HG03432 (cell line): Measurements from ENCODE around the gene ABCC5.
"Not testable (repeated sequence)": the region's sequence is repeated elsewhere in the genome, so short reads cannot be mapped to it uniquely, and the experiment has no call there.

Experiments used
- ATAC-seq: cut with Tn5 transposase; IDR thresholded peaks from one replicate; pipeline ENCODE4 v1.9.1; 2021; ENCODE audit warnings: mild to moderate bottlenecking, moderate library complexity; ENCODE audit not compliant: unreplicated experiment

Gene ABCC5

DNA sequence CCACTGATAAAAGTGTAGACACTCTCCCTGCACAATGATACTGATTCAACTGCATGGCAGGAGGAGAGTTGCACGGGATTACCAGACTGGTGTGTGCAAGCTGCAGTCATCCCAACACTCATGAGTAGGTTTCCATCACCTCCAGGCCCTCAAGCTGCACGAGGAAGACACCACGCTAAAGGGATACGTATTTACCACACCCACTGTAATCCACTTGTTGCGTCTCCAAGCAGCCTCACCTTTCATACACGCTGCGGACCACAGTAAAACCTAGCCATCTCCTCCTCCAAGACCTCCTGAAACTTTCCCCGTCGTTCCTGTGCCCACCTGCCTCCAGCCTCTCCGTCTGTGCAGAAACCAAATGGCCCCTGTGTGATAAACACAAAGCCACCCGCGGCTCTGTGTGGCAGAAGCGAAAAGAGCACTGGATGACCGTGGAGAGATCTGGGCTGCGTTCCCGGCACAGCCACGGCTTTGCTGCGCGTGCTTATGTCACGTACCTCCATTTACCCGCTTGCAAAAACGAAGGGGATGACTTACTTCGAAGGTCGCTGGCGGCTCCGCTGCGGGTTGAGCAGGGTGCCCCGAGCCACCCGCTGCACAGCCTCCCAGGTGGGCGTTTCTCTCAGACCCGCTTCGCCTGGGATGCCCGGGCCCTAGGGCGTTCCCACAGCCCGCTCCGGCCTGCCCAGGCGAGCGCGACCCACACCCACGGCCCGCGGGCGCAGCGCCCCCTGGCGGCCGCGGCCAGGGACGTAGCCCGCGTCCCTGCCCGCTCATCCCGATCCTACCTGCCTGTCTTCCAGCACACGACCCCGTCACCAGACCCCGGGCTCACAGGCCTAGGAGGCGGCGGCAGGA is 643 bp downstream of the ABCC5 start:
- ATAC-seq, result peak; percentile 83

DNA sequence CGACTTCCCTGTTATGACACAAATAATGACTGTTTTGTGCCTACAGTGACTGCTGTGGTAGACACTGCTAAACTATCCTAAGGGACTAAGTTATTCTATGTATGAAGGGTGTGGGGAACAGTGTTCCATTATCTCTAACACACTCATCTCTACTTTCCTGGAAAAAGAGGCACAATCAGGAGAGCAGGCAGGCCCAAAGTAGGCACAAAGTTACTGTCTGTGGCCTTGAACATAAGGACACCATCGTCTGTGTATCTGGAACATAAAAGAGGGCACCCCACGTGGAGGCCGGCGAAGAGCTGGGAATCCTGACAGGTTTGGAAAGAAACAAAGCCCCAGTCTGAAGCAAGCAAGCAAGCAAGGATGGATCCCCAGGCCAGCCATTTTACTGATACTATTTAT is 1.5 kb downstream of the ABCC5 start:
- ATAC-seq, result no peak

- ATAC-seq, result no peak
Measured at GRCh38 chr3:184015381-184016019, 2.2 kb downstream of the ABCC5 start.

DNA sequence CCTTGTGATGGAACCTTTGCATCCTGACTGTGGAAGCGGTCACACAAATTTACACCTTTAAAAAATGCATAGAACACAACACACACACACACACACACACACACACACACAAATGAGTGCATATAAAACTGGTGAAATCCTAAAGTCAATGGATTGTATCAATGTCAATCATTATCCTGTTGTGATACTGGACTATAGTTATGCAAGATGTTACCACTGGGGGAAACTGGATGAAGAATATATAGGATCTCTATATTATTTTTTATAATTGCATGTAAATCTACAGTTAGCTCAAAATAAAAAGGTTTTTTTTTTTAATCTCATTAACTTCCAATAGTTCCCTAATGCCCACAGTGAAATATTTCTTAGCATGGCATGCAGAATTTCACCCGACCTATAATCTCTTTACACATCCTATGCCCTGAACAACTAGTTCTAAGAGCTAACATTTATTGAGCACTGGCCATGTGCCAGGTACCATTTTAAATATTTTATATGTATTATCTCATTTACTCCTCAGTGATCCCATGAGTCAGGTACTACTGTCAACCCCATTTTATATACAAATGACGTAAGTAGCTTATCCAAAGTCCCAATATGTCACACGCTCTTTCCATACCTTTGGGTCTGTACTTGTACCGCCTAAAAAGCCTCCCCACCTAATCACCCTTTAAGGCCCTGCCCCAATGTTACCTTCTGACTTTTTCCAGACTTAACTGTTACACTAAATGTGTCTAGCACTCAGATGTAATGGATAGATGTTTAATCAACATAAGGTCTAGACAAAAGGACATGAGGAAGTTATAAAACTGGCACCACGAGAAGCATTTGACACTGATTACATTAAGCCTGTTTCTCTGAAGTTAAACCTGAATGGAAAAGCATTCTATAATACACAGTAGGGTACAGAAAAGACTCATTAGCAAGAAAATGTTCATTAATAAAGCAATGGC is 5.5 kb downstream of the ABCC5 start:
- no peak for ATAC-seq

DNA sequence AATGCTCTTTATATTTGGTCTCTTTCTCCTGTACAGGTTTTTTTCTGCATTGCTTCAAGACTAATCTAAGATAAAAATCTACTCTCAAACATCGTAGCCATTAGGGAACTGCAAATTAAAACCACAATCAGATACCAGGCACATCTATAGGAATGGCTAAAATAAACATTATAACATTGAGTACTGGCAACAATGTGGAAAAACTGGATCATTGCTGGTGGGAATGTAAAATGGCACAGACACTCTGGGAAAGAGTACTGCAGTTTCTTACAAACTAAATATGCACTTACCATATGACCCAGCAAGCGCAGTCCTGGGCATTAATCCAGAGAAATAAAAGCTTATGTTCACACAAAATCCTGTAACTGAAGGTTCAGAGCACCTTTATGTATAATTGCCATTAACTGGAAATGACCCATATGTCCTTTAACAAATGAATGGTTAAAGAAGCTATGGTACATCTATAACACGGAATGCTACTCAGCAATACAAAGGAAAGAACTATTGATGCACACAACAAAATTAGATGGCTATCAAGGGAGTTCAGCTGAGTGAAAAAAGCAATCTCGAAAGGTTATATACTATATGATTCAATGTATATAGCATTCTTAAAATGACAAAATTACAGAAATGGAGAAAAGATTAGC is 6.3 kb downstream of the ABCC5 start:
- no peak for ATAC-seq

GRCh38 chr3:184008161-184008560 is 9.5 kb downstream of the ABCC5 start:
- ATAC-seq, result no peak

- ATAC-seq, result not testable (repeated sequence)
Measured at GRCh38 chr3:184007143-184007813, 10.4 kb downstream of the ABCC5 start.

DNA sequence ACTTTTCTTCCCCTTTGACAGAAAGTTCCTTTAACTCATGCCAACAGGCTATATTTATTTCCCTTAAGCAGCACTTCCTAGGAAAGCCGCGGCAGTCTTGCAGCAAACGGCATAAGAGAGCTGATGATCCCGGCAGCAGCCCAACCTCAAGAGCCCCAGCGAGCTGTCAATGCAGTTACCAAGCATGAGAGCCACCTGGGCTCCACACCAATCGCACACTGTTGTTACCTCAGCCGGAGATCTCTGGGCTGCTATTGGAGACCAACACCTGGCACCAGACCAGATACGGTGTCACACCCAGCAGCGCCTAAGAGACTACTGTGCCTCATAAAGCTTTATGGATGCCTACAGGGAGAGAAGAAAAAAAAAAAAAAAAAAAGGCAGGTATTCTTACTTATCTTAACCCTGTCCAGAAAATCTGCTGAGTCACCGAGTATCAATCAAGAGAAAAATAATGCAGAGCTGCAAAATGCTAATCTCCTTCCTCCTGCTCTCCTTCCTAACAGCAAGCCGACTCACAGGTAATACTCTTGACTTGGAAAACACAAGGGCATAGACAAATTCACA is 11.7 kb downstream of the ABCC5 start:
- ATAC-seq, result peak; percentile 87

DNA sequence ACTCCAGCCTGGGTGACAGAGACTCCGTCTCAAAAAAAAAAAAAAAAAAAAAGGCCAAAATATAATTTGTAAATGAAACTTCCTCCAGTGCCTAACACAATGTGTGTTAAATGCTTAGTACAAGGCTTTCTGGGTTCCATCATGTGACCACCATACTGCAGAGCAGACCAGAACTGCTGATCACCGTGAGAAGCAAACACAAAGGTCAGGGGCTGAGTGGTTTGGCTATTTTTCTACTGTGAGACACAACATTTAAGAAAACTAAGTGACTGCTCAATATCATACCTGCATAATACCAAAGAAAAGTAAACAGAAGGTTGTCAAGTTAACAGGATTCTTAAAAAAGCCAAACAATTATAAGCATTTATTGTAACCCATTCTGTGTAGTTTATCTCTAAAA is 13.2 kb downstream of the ABCC5 start:
- ATAC-seq, result no peak

DNA sequence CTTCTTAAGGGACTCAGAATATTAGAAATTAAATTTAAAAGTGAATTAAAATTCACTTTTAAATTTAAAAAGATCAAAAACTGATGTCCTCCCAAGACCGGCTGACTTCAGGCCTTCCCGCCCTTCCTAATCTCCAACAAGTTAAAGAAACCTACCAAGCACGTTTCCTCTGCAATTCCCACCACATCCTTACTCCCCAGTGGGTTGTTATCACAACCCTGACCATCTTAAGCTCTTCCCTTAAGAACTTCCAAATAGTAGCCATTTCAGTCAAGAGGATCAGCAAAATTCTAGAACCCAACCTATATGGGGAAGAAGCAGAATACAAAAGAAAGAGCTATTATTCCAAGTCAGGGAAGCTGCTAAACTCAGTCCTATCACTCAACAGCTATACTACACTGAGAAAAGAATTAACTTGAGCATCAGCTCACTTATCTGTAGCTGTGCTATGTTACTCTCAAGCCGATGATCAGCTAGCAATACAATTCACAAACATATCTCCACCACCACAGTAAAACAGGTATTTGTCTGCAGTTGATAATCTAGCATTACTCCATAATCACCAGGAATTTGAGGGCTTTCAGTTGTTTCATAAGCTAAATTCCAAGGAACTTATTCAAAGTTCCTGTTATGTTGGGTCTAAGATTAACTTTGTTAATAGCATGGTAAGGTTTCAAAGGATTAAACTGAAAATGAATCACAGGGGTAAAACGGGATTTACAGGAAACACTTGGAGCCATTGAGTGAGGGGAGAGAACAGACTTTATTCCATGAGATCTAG is 14.3 kb downstream of the ABCC5 start:
- no peak for ATAC-seq

DNA sequence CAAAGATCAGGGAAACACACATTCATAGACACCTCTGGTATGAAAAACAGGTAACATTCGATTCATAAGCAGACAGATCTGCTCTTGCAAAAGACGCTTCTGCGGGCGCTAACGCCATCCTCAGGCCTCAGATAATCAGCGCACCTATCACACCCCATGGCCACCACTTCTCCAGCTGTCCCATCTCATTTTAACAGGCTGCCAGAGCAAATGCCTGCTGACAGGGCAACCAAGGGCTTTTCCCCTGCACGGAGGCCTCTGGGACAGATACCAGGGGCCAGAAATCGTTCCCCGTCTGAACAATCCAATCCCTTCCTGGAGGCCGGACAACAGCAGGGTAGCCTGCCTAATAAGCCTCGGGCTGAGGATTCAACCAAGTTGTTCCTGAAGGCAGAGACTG is 15.2 kb downstream of the ABCC5 start:
- no peak for ATAC-seq

DNA sequence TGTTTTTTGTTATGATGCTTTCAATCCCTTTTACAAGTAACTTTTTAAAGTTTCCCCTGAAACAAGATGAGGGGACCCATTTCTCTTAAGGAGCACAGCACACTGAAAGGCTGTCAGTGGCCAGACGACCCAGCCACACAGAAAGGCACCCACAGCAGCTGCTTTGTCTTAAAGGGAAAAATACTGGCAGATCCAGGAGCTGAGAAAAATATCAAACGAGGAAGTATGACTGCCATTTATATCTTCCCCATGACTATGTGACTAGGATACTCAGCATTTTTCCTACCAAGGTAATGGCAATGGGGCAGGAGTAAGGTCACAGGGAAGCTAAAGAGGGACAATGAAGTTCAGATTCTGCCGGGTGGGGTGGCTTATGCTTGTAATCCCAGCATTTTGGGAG is 15.9 kb downstream of the ABCC5 start:
- no peak for ATAC-seq

- no peak for ATAC-seq
Measured at GRCh38 chr3:183991403-183991802, 26.3 kb downstream of the ABCC5 start.

GRCh38 chr3:183988216-183988790 is 29.4 kb downstream of the ABCC5 start:
- ATAC-seq, result no peak

- ATAC-seq, result no peak
Measured at GRCh38 chr3:183987000-183987600, 30.6 kb downstream of the ABCC5 start.

- no peak for ATAC-seq
Measured at GRCh38 chr3:183984749-183985729, 32.6 kb downstream of the ABCC5 start.

DNA sequence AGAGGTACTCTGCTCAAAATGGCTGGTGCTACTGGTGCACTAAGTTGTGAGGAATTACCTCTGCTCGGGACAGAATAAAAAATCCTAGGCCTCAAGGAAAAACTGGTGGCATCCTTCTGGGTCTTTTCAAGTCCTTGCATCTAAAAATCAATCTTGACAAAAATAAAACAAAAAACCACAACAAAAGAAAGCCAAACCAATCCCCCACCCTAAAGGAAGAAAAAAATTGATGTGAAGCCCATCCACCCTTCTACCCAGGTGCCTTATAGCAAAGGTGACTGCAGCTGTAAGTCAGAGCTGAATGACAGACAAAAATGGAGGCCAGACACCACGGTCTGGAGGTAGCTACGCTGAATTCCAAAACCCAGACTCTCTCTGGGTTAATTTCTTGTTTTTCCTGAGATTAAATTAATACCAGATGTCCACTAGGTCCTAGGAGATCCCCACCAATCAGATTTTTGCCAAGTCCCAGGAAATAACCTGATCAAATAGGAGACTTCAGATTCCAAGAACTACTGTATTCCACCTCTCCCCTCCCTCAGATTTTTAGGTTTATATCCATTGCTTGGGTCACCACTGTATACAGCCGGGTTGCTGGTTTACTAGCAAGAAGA is 33.5 kb downstream of the ABCC5 start:
- ATAC-seq, result no peak
